Peyer's patch (tissue), 4 donors: ENCODE measurements around the gene ATP11A. TPM values are rescaled to one million over a fixed set of nuclear protein-coding genes. Genes with fewer than 3 reads are reported as not detected.

Source experiments
- DNase-seq, 3 donors: peaks; one replicate each; pipeline ENCODE4 v3.0.0-alpha.2; 2017 to 2019
- H3K27ac ChIP-seq, 4 donors: fragments of 200-600 bp; sonication (generic); one replicate each; pipeline ENCODE4 v1.5.1; 2016 to 2019
- H3K27me3 ChIP-seq, 2 donors: fragments of 200-600 bp; sonication (generic); one replicate each; pipeline ENCODE4 v1.5.1; 2019
- H3K36me3 ChIP-seq, 3 donors: fragments of 200-600 bp; sonication (generic); one replicate each; pipeline ENCODE4 v1.5.1; 2016 to 2019
- H3K4me1 ChIP-seq, 4 donors: fragments of 200-600 bp; sonication (generic); one replicate each; pipeline ENCODE4 v1.5.1; 2016 to 2019
- H3K4me3 ChIP-seq, 4 donors: fragments of 200-600 bp; sonication (generic); 1 replicate in 3 of 4; 2 replicates in 1 of 4; pipeline ENCODE4 v1.5.1; 2016 to 2019; ENCODE audit warnings: mild to moderate bottlenecking in 1 of 4
- H3K9me3 ChIP-seq, 4 donors: fragments of 200-600 bp; sonication (generic); one replicate each; pipeline ENCODE4 v1.5.1; 2016 to 2019; ENCODE audit warnings: mild to moderate bottlenecking in 1 of 4
- POLR2A ChIP-seq, 2 donors: fragments of 450-650 bp; IDR thresholded peaks; one replicate each; pipeline ENCODE4 v1.5.1; 2017; ENCODE audit warnings: antibody characterized with exemption in 2 of 2, mild to moderate bottlenecking in 2 of 2, moderate library complexity in 2 of 2
- total RNA-seq, 4 donors: library from RNA; depleted of rRNA; stranded (reverse); fragments of >200 nt; gene quantifications; one replicate each; pipeline ENCODE4 v1.1.0, GENCODE V29; 2016
- TF ChIP-seq, protein P1 (sequence below), 6 experiments: fragments of 450-650 bp in 4 of 6; fragments of 200-600 bp in 2 of 6; sonication (generic) in 1 of 6; IDR thresholded peaks; one replicate each; pipeline ENCODE4 v1.5.1; 2017 to 2019; ENCODE audit warnings: antibody characterized with exemption in 6 of 6, mild to moderate bottlenecking in 3 of 6, moderate library complexity in 1 of 6

Gene ATP11A
- total RNA-seq, 4 donors from 2014 or later, result 33.1 to 64.2 (median 53.7) TPM

DNA sequence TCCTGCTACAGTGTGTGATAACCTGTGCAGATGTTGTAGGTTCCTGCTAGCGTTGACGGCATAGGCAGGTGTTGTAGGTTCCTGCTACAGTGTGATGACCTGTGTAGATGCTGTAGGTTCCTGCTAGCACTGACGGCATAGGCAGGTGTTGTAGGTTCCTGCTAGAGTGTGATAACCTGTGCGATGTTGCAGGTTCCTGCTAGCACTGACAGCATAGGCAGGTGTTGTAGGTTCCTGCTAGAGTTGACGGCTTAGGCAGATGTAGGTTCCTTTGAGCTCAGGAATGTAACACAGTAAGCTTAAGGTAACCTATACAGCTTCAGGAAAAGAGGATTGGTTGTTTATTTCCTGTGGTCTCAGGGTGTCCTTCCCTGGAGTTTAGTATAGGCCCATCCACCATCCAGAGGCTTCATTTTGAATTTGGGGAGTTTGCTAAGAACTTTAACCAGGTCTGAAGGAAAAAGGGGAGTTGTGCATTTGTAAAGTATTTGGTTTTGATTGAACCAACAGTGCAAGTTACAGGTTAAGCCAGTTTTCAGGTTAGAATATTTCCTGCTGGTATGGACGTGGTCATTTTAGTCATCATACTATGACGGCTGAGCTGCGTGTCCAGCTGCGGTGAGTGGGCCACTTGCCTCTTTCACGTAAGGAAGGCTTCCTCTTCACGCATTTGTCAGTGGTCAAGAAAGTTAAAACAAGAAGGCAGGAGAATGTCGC is 53.8 kb downstream of the ATP11A start:
- Histone ChIP-seq H3K4me1 (no peaks in the 10 kb centered on the region), H3K9me3 (no peaks in the 10 kb centered on the region), H3K27ac (no peak overlapping the region), H3K36me3 (no peaks in the 10 kb centered on the region), H3K27me3 (no peaks in the 10 kb centered on the region), H3K4me3 (no peak overlapping the region)
- TF ChIP-seq POLR2A (IDR thresholded peaks at IDR 0.05), result no peak
- TF ChIP-seq, protein P1, sequence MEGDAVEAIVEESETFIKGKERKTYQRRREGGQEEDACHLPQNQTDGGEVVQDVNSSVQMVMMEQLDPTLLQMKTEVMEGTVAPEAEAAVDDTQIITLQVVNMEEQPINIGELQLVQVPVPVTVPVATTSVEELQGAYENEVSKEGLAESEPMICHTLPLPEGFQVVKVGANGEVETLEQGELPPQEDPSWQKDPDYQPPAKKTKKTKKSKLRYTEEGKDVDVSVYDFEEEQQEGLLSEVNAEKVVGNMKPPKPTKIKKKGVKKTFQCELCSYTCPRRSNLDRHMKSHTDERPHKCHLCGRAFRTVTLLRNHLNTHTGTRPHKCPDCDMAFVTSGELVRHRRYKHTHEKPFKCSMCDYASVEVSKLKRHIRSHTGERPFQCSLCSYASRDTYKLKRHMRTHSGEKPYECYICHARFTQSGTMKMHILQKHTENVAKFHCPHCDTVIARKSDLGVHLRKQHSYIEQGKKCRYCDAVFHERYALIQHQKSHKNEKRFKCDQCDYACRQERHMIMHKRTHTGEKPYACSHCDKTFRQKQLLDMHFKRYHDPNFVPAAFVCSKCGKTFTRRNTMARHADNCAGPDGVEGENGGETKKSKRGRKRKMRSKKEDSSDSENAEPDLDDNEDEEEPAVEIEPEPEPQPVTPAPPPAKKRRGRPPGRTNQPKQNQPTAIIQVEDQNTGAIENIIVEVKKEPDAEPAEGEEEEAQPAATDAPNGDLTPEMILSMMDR (IDR thresholded peaks at IDR 0.05), result no peak
- peak in 1 of 3 donors; percentile 16 for DNase-seq

DNA sequence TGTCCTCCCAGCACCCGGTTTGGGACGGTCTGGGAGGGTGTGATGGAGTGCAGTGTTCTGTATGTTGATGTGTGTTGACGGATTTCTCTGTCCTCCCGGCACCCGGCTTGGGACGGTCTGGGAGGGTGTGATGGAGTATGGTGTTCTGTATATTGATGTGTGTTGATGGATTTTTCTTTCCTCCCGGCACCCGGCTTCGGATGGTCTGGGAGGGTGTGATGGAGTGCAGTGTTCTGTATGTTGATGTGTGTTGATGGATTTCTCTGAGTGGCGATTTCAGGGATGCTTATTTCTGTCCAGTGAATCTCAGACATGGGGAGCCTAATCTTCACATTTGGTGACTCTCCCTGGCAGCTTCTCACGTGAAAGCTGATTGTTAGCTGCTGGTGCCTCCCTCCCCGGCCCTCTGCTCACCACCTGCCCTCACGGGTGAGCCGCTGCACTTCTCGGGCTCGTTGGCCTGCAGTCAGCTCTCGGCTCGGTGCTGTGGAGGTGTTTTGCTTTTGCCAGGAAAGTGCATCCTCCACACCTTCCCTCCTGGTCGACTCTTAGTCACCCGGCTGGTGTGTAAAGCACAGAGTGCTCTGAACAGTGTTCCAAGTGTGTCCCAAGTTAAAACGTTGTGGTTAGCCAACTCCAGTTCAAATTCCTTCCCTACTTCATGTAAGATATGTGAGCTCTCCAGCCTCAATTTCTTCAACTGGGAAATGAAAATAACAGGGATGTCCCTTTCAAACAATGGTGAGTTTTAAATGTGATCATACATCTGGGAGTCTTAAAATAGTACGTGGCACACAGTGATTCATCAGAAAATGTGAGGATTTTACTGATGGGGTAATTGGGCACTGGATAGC is 54.6 kb downstream of the ATP11A start:
- H3K4me3 ChIP-seq, result no peak overlapping the region
- no peaks in the 10 kb centered on the region for H3K9me3 ChIP-seq
- H3K27ac ChIP-seq, result no peak overlapping the region
- no peaks in the 10 kb centered on the region for H3K36me3 ChIP-seq
- H3K4me1 ChIP-seq, result no peaks in the 10 kb centered on the region
- TF ChIP-seq, protein P1 (IDR thresholded peaks at IDR 0.05), result no peak
- TF ChIP-seq POLR2A (IDR thresholded peaks at IDR 0.05), result no peak
- H3K27me3 ChIP-seq, result no peaks in the 10 kb centered on the region
- DNase-seq, result peak in 1 of 3 donors; percentile 24

DNA sequence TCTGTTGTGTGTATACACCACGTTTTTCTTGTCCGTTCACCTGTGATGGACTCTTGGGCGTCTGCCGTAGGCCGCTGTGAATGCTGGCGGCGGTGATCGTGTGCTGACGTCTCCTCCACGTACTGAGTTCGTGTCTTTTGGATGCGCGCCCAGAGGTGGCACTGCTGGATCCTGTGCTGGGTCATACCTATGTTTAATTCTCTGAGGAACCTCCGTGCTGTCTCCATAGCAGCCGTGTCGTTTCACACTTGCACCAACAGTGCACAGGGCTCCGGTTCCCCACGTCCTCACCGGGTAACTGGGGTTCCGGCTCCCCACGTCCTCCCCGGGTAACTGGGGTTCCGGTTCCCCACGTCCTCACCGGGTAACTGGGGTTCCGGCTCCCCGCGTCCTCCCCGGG is 56.2 kb downstream of the ATP11A start:
- no peaks in the 10 kb centered on the region for H3K4me1 ChIP-seq
- TF ChIP-seq, protein P1 (IDR thresholded peaks at IDR 0.05), result no peak
- no peak for TF ChIP-seq POLR2A (IDR thresholded peaks at IDR 0.05)
- H3K27me3 ChIP-seq, result no peaks in the 10 kb centered on the region
- no peak overlapping the region for H3K4me3 ChIP-seq
- H3K27ac ChIP-seq, result no peak overlapping the region
- H3K36me3 ChIP-seq, result no peaks in the 10 kb centered on the region
- no peaks in the 10 kb centered on the region for H3K9me3 ChIP-seq
- DNase-seq, result no peak

DNA sequence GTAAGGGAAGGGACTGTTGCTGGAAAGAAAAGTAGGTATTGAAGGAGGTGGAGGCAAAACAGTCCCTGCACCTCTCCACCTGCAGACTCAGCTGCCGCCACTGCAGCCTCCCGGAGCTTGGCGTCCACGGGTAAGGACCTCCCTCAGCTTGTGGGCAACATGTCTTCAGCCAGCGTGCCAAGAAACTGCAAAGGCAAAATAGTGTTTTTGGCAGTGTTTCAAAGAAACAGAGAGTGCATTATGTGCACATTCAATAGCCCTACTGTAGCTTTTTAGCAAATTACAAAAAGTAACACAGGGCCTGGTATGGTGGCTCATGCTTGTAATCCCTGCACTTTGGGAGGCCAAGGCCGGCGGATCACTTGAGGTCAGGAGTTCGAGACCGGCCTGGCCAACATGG is 57.4 kb downstream of the ATP11A start:
- no peak for DNase-seq
- no peaks in the 10 kb centered on the region for H3K4me1 ChIP-seq
- H3K4me3 ChIP-seq, result no peak overlapping the region
- H3K36me3 ChIP-seq, result no peaks in the 10 kb centered on the region
- TF ChIP-seq POLR2A (IDR thresholded peaks at IDR 0.05), result no peak
- TF ChIP-seq, protein P1 (IDR thresholded peaks at IDR 0.05), result no peak
- no peak overlapping the region for H3K27ac ChIP-seq
- H3K9me3 ChIP-seq, result no peaks in the 10 kb centered on the region
- no peaks in the 10 kb centered on the region for H3K27me3 ChIP-seq

DNA sequence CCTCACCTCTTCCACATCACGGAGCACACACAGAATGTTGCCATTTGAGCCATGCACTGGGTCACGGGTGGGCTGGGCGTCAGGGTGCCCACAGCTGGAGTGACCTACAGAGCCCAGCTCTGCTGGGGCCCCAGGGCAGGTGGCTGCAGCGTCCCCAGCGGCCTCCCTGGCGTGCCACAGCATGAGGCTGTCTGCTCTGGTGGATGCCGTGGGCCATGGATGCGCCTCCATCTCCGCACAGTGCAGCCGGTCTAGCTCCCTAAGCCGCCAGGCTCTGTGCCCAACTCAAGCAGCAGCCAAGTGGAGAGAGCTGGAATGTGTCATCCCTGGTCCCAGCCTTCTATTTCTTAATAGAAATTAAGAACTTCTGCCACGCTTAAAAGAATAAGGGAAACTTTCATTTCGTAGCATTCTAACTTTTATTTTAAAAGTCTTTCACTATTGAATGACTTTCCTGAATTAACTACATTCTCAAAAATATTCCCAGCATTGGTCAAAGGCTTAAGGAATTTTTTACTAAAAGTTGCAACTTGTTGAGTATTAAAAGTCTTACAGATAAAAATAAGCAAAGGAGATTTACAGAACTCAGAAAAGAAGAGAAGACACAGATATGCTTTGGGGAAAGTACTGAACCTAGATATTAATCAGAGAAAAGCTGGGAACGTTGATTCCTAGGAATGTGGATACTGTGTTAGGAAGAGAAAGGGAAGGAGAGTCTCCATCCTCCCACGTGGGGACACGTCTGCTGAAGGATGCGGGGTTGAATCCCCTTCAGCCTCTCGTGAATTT is 59.3 kb downstream of the ATP11A start:
- H3K4me1 ChIP-seq, result no peaks in the 10 kb centered on the region
- no peaks in the 10 kb centered on the region for H3K27me3 ChIP-seq
- no peak for TF ChIP-seq POLR2A (IDR thresholded peaks at IDR 0.05)
- TF ChIP-seq, protein P1 (IDR thresholded peaks at IDR 0.05), result no peak
- no peak overlapping the region for H3K4me3 ChIP-seq
- no peak for DNase-seq
- no peaks in the 10 kb centered on the region for H3K36me3 ChIP-seq
- no peaks in the 10 kb centered on the region for H3K9me3 ChIP-seq
- H3K27ac ChIP-seq, result no peak overlapping the region
